Stimulated activated CD4-positive, alpha-beta T cell treated with anti-CD3 and anti-CD28 coated beads, Interleukin-1b, Interleukin-23, amount 100 ng/mL, for 24 hours (primary cell): ENCODE results near the gene STT3A.
A peak's percentile ranks its signal among the peaks of the same experiment; 100 is the strongest.

Experiments used
- DNase-seq, 4 experiments: peaks; one replicate each; pipeline ENCODE4 v3.0.0-alpha.2; 2020; ENCODE audit warnings: low read depth in 4 of 4, low spot score in 1 of 4

Gene STT3A

DNA sequence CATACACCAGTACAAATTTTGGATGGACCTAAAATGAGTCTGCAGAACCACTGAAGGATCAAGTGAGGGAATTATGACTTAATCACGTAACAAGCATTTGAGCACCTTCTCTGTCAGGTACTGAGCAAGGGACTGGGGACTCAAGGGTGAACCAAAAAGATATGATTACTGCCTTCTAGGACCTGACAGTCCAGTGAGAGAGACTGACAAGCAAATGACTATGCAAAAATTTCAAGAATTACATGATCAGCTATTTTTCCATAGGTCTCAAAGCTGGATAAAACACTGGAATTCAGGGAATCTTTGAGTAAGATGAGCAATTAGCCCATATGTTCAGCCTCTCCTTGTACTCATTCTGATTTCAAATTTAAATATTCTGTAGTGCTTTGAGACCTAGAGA is 5.2 kb upstream of the STT3A start:
- DNase-seq: no peak

GRCh38 chr11:125588505-125588904 is 4.1 kb upstream of the STT3A start:
- no peak for DNase-seq

DNA sequence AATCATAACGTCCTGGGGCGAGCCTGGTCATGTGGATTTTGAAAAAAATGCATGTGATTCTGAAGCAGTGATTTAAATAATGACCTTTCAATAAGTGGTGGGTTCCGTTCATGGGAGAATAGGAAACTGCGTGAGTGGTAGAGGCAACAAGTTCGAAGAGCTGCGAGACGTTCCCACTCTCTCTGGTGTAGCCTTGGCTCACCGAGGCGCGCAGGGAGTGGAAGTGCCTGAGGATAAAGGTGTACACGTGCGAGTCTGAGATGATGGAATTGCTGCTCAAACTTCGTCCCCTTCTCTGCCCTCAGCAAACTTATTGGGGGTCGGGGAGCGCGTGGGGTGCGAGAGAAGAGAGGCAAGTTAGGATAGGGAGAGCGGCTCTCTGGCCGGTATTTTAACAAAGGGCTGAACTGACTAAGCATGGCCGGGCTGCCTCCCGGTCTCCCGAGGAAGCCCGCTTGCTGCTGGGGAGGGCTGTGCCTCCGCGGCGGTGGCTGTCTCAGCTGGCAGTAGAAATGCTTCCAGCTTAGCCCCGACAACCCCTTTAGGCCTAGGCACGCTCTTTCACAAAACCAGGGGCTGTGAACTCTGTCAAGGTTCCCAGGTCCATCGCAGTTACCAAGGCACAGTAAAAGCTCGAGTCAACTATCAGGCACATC is 875 bp upstream of the STT3A start:
- peak in 2 of 4 experiments; percentile 12 to 14 for DNase-seq

- DNase-seq: no peak
These were observed 615 bp downstream of the STT3A start for GRCh38 chr11:125593114-125593820.

DNA sequence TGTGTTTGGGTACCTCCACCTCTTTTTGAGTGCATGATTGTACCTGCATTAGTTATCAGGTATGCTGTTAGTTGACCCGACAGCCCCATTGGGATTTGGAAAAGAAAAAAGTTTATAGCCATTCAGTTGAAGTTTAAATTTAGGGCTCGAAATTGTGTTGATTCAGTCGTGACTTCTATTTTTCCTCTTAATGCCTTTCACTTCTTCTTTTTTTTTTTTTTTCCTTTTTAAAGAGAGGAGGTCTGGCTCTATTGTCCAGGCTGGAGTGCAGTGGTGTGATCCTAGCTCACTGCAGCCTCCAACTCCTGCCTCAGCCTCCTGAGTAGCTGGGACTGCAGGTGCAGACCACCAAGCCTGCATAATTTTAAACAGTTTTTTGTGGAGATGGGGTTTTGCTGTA is 2.3 kb downstream of the STT3A start:
- DNase-seq: no peak

GRCh38 chr11:125600663-125601062 is 8.0 kb downstream of the STT3A start:
- no peak for DNase-seq

- DNase-seq: no peak
These were observed 10.6 kb downstream of the STT3A start for GRCh38 chr11:125603207-125603606.

GRCh38 chr11:125605417-125605816 is 12.8 kb downstream of the STT3A start:
- DNase-seq: no peak

DNA sequence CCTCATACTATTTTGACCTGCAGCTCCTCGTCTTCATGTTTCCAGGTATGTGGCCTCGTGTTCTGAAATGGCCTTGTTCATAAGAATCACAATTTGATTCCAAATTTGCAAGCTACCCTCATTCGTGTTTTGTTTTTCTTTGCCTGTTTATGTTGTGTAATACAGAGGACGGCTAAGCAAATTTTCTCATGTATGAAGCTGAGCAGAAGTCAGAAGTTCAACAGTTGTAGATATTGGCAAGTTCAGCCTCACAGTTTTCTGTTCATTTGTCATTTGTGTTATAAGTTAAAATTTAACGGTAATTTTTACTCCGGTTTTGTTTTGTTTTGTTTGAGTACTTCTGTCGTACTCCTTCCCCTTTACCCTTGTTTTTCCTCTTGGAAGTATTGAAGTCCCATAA is 16.9 kb downstream of the STT3A start:
- no peak for DNase-seq

- no peak for DNase-seq
These were observed 25.7 kb downstream of the STT3A start for GRCh38 chr11:125618383-125618782.

DNA sequence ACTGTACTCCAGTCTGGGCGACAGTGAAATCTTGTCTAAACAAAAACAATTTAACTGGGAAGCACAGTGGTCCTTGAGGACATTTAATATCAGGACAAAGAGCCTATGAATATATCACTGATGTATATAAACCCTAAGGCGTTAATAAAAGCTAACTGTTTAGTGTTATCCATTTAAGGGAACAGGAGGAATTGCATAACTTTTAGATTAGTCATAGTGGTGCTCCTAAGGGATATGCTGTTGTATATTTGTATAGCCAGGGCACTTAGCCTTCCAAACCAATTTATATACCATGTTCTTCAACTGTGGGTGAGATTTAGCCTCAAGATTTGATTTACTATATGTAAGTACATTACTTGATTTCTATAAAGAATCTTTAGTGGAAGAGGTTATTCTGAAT is 29.3 kb downstream of the STT3A start:
- no peak for DNase-seq

DNA sequence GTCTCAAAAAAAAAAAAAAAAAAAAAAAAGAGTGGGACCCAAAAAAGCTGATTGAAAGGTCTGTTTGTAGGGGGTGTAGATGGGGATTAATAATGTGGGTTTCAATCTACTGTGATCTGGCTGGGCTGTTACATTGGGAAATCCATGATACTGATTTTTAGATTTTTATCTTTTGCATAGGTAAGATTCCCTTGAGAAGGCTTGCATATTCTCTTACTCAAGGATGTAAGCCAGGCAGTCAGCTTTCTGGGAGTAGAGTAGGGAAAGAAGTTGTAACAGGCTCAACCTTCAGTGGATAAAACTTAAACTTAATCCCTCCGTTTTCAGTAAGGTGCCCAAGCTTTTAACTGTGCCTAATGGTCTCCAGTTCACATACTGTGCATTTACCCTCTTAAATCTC is 30.4 kb downstream of the STT3A start:
- DNase-seq: no peak

GRCh38 chr11:125624756-125625213 is 32.1 kb downstream of the STT3A start, which contains the start of gene CHEK1:
Gene CHEK1, plus strand, starts transcription at chr11:125625163. Its CDS starts 1,606 bp downstream, at chr11:125626769.
- no peak for DNase-seq

GRCh38 chr11:125625225-125625629 is 32.6 kb downstream of the STT3A start:
- DNase-seq: no peak

DNA sequence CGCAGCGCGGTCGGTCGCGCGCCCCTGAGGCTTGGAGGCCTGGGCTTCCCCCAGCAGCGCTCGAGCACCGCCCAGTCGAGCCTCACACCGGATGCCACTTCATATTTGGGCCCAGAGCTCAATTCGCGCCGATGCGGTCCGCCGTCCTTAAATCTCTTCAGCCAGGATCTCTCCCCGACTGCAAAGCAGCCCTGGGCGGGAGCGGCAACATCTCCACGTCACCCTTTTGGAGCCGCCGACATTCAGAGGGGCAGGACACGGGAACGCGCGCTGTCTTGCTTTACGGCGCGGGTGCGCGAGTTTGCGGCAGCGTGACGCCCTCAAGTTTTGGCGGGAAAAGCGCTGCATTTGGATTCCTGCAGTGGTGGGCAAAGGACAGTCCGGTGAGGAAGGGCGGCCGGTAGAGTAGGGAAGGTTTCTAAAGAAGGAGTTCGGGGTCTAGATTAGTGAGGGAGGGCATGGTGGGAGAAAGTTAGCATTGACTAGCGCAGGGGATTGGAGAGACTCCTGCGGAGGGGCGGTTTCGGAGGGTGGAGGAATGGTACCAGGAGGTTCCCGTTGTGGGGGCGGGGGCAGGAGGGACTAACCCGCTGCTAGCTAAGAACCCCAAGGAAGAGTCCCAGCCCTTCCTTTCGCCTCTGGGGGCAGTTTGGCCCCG is 33.1 kb downstream of the STT3A start:
- DNase-seq: peak; percentile 67 to 84 (median 80)

DNA sequence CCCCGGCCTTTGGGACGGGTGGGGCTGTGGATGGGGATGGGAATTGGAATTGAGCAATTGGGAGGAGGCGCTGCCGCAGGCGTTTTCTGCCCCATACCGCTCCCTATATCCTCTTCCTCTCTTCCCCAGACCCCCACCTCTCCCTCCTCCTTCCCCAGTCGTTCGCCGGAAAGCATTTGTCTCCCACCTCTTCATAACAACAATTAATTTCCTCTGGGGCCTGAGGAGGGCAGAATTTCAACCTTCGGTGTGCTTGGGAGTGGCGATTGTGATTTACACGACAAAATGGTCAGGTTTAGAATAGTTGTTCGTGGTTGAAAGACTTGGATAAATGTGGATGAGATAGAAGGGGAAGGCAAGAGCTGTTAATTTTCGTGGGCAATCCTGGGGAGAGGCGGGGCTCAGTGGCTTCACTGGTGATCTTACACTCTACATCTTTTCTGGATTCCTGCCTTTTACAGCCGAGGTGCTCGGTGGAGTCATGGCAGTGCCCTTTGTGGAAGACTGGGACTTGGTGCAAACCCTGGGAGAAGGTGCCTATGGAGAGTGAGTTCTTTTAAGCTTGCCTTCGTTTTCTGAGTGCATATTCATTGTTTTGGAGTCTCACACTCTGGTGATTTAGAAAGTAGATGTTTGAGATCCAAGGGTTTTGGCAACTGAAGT is 33.8 kb downstream of the STT3A start:
- peak in 1 of 4 experiments; percentile 5 for DNase-seq

GRCh38 chr11:125627236-125627910 is 34.7 kb downstream of the STT3A start:
- no peak for DNase-seq

DNA sequence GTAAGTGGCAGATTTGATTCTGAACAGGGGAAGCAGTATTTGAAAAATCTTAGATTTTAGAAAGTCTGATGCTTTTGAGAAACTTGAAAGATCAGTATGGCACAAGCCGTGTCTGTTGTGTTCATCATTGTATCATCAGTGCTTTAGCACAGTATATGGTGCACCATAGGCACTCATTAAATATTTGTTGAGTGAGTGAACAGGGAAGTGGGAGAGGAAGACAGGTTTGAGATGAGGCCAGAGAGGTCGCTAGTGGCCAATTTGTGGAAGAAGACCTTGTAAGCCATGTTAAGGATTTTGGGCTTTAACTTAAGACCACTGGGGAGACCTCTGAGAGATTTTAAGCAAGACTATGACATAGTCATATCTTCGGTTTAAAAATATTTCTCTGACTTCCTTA is 45.2 kb downstream of the STT3A start:
- DNase-seq: no peak

- DNase-seq: no peak
These were observed 45.7 kb downstream of the STT3A start for GRCh38 chr11:125638315-125638714.

DNA sequence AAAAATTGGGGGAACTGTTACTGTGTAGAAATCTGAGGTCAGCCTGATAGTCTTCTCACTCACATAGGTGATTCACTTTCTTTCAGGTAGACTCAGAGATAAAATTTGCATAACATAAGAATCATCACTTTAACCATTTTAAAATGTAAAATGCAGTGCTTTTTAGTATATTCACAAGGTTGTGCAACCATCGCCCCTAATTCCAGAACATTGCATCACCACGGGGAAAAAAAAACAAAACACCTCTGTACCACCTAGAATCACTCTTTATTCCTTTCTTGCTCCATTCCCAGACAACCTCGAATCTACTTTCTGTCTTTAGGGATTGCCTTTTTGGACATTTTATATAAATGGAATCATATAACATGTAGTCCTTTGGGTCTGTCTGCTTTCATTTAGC is 53.2 kb downstream of the STT3A start:
- DNase-seq: no peak
